HepG2 (cell line): ENCODE data around the gene DOHH.

ENCODE experiments used
- ARID2 ChIP-seq: sonication (generic); formaldehyde crosslinking; IDR thresholded peaks from 2 replicates; pipeline ENCODE4 v1.8.1; 2022; ENCODE audit warnings: mild to moderate bottlenecking, missing genetic modification reagents, borderline replicate concordance
- CAMTA2 ChIP-seq: sonication (generic); formaldehyde crosslinking; IDR thresholded peaks from 2 replicates; pipeline ENCODE4 v1.4.0; 2020; ENCODE audit warnings: mild to moderate bottlenecking, missing genetic modification reagents, borderline replicate concordance
- ERF ChIP-seq: IDR thresholded peaks from 2 replicates; pipeline ENCODE4 v1.6.1; 2018; ENCODE audit warnings: missing biosample characterization, missing genetic modification reagents
- HOXA7 ChIP-seq: sonication (generic); formaldehyde crosslinking; IDR thresholded peaks from 2 replicates; pipeline ENCODE4 v1.8.1; 2022; ENCODE audit warnings: mild to moderate bottlenecking, missing genetic modification reagents, moderate library complexity
- HOXD1 ChIP-seq: sonication (generic); formaldehyde crosslinking; IDR thresholded peaks from 2 replicates; pipeline ENCODE4 v1.5.0; 2020; ENCODE audit warnings: missing genetic modification reagents
- ZNF24 ChIP-seq: fragments of 450-650 bp; IDR thresholded peaks from 2 replicates; pipeline ENCODE4 v1.6.1; 2017; ENCODE audit warnings: antibody characterized with exemption, mild to moderate bottlenecking
- ZNF253 ChIP-seq: sonication (generic); formaldehyde crosslinking; IDR thresholded peaks from 2 replicates; pipeline ENCODE4 v1.8.0; 2022; ENCODE audit warnings: mild to moderate bottlenecking, missing genetic modification reagents, borderline replicate concordance
- ZNF543 ChIP-seq: sonication (generic); formaldehyde crosslinking; IDR thresholded peaks from 2 replicates; pipeline ENCODE4 v1.4.0; 2020; ENCODE audit warnings: mild to moderate bottlenecking, missing genetic modification reagents
- TF ChIP-seq, protein P1 (sequence below): IDR thresholded peaks from 2 replicates; pipeline ENCODE4 v1.6.1; 2012; ENCODE audit warnings: inconsistent platforms
- TF ChIP-seq, protein P2 (sequence below): sonication (generic); formaldehyde crosslinking; IDR thresholded peaks from 2 replicates; pipeline ENCODE4 v1.5.0; 2020; ENCODE audit warnings: mild to moderate bottlenecking, missing genetic modification reagents, moderate library complexity
- TF ChIP-seq, protein P3 (sequence below), 2 experiments: sonication (generic) in 1 of 2; formaldehyde crosslinking in 1 of 2; IDR thresholded peaks; 2 replicates each; pipeline versions ENCODE4 v1.5.1 to v1.6.1; 2011 to 2020; ENCODE audit warnings: borderline replicate concordance in 1 of 2, low read depth in 1 of 2, low read length in 1 of 2, mild to moderate bottlenecking in 1 of 2, missing genetic modification reagents in 1 of 2, moderate library complexity in 1 of 2
- TF ChIP-seq, protein P4 (sequence below): sonication (generic); formaldehyde crosslinking; IDR thresholded peaks from 2 replicates; pipeline ENCODE4 v1.9.0; 2021; ENCODE audit warnings: missing genetic modification reagents, mild to moderate bottlenecking, borderline replicate concordance

DNA sequence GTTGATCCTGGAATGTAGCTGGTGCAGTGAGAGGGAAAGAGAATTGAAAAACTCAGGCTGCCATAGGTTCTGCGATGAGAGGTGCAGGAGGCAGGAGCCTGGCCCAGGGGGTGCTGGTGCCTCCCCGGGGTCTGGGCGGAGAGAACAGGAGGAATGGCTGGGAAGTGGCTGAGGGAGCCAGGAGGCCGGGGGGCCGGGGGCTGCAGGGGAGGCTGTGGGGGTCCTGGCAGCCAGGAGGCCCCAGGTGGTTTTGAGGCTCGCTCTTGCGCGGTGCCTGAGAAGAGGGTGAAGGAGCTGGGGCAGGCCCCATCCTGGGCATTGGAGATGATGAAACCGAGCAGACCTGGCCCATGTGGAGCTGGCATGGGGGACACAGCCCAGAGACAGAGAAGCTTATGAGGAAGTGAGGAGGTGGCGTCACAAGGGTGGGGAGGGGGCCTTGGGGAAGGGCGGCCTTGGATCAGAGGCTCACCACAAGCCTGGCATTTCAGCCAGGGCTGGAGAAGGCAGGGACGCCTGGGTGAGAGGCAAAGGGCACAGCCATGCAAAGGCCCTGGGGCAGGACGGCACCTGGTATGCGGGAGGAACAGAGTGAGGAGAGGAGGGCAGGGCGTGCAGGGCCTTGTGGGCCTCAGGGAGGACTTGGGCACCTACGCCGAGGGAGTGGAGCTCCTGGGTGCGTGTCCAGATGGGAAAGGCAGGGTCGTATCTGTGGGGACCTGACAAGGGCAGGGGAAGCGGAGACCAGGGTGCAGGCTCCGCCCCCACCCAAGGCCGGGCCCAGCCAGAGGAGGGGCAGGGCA is 37.2 kb upstream of the DOHH start:
- TF ChIP-seq ERF (CRISPR knock-in tag) (no peak), ZNF24 (no peak), HOXA7 (CRISPR knock-in tag) (no peak), ZNF253 (CRISPR knock-in tag) (no peak), ARID2 (CRISPR knock-in tag) (no peak), ZNF543 (CRISPR knock-in tag) (no peak), HOXD1 (CRISPR knock-in tag) (no peak), CAMTA2 (no peak)
- TF ChIP-seq, protein P1, sequence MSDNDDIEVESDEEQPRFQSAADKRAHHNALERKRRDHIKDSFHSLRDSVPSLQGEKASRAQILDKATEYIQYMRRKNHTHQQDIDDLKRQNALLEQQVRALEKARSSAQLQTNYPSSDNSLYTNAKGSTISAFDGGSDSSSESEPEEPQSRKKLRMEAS, result no peak
- TF ChIP-seq, protein P2, sequence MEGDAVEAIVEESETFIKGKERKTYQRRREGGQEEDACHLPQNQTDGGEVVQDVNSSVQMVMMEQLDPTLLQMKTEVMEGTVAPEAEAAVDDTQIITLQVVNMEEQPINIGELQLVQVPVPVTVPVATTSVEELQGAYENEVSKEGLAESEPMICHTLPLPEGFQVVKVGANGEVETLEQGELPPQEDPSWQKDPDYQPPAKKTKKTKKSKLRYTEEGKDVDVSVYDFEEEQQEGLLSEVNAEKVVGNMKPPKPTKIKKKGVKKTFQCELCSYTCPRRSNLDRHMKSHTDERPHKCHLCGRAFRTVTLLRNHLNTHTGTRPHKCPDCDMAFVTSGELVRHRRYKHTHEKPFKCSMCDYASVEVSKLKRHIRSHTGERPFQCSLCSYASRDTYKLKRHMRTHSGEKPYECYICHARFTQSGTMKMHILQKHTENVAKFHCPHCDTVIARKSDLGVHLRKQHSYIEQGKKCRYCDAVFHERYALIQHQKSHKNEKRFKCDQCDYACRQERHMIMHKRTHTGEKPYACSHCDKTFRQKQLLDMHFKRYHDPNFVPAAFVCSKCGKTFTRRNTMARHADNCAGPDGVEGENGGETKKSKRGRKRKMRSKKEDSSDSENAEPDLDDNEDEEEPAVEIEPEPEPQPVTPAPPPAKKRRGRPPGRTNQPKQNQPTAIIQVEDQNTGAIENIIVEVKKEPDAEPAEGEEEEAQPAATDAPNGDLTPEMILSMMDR (CRISPR knock-in tag), result no peak
- TF ChIP-seq, protein P3, sequence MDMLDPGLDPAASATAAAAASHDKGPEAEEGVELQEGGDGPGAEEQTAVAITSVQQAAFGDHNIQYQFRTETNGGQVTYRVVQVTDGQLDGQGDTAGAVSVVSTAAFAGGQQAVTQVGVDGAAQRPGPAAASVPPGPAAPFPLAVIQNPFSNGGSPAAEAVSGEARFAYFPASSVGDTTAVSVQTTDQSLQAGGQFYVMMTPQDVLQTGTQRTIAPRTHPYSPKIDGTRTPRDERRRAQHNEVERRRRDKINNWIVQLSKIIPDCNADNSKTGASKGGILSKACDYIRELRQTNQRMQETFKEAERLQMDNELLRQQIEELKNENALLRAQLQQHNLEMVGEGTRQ (IDR thresholded peaks at IDR 0.05; ENCODE audit: low read depth, low read length), result no peak
- TF ChIP-seq, protein P3 (CRISPR knock-in tag; IDR thresholded peaks at IDR 0.05; ENCODE audit: borderline replicate concordance), result no peak
- TF ChIP-seq, protein P4, sequence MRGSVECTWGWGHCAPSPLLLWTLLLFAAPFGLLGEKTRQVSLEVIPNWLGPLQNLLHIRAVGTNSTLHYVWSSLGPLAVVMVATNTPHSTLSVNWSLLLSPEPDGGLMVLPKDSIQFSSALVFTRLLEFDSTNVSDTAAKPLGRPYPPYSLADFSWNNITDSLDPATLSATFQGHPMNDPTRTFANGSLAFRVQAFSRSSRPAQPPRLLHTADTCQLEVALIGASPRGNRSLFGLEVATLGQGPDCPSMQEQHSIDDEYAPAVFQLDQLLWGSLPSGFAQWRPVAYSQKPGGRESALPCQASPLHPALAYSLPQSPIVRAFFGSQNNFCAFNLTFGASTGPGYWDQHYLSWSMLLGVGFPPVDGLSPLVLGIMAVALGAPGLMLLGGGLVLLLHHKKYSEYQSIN, result no peak
